GM21381 (cell line): ENCODE measurements around the gene EREG.
"Not testable (repeated sequence)": the region's sequence is repeated elsewhere in the genome, so short reads cannot be mapped to it uniquely, and the experiment has no call there.

ENCODE experiments used
- ATAC-seq: cut with Tn5 transposase; IDR thresholded peaks from one replicate; pipeline ENCODE4 v1.9.1; 2021; ENCODE audit warnings: mild to moderate bottlenecking, moderate library complexity; ENCODE audit not compliant: unreplicated experiment

EREG gene

DNA sequence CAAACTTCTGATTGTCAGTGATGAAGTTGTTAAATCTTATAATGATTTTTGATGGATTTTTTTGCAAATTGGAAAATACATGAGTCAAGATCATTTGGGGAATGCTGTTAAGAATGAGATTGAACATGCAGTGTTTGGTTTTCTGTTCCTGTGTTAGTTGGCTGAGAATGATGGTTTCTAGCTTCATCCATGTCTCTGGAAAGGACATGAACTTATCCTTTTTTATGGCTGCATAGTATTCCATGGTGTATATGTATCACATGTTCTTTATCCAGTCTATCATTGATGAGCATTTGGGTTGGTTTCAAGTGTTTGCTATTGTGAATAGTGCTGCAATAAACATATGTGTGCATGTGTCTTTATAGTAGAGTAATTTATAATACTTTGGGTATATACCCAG is 24.5 kb upstream of the EREG start:
- ATAC-seq = not testable (repeated sequence)

DNA sequence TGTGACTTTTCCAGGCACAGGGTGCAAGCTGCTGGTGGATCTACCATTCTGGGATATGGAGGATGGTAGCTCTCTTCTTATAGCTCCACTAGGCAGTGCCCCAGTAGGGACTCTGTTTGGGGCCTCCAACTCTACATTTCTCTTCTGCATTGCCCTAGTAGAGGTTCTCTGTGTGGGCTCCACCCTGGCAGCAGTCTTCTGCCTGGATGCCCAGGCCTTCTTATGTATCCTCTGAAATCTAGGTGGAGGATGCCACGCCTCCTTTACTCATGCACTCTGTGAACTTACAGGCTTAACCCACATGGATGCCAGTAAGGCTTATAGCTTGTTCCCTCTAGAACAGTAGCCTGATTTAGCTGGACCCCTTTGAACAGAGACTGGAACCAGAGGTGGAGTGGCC is 20.9 kb upstream of the EREG start:
- ATAC-seq = no peak

DNA sequence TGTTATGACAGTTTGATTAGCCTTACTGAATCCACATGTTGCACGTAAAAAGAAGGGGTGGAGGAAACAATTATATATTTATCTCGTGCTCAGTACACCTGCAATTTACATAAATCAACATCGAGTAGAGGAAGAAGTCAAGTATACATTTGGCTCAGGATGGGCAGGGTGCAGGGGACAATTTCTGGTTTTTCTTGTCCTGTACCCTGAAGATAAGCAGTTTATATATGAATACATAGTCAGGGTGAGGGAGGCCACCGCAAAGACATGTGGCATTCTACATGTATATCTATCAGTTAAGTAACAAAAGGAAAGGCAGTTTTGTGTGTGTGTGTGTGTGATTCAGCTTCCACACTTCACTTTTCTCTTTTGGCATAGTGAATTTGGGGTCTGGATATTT is 11.1 kb upstream of the EREG start:
- ATAC-seq = no peak

DNA sequence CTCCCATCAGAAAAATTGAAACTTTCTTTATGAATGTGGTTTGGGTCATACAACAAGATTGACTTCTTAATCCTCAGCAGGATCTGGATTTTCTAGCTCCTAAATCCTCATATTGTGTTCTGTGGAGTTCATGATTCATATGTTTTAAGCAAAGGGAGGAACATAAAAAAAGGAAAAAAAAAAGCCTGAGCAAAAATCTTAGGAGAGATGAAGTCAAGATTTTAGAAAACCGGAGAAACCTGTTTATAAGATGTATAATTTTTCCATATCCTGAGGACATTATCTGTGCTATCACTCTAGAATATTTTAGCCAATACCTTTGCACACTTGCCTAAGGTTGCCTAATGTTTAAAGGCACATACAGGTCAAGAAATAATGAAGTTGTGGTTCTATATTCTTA is 7.0 kb upstream of the EREG start:
- no peak for ATAC-seq

DNA sequence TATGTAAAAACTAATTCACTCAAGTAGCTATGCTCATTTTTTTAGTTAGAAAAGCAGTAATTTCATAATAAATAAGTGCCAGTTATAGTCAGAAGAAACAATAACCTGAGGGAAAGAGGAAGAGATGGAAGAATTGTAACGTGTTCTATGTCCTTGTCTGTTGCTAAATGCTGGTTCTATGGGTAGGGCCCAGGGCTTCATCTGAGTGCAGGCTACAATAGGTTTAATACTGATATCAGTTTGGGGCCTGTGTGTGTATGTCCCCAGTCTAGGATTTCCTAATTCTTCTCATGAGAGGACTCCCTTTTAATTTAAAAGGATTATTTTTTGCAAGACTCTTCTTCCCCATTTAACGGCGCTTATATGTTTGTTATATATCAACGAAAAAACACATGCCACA is 3.3 kb upstream of the EREG start:
- no peak for ATAC-seq

DNA sequence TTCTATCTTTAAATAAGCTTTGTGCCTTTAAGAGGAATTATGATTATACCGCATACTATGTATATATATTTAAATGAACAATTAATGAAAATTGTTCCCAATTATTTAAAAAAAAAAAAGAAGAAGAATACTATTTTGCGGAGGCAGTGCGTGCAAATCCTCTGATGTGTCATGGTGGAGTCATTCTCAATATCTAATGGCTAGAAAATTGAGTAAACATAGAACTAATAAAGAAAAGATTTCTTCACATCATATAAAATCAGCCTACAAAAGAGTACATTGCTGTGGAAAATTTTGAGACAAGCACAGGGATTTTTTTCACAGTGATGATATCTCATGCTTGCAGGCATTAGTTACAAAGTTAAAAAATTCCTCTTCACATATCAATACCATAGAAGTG is 2.6 kb upstream of the EREG start:
- no peak for ATAC-seq

DNA sequence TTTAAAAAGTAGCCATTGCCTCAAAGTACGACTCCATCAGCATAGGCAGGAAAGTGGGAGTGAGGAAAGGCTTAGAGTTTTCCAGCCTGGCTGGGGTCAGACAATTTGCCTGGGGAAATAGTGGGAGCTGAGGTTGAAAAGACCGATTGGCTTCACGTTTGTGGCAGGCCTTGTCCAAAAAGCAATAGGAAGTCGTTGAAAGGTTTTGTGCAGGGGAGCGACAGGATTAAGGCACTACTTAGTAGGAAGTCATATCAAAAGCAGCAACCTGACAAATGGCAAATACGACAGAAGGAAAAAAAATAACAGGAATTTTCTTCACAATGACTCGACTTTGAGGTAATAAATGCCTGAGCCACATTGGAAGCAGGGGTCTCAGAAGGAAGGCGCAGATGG is 691 bp upstream of the EREG start:
- ATAC-seq = no peak

DNA sequence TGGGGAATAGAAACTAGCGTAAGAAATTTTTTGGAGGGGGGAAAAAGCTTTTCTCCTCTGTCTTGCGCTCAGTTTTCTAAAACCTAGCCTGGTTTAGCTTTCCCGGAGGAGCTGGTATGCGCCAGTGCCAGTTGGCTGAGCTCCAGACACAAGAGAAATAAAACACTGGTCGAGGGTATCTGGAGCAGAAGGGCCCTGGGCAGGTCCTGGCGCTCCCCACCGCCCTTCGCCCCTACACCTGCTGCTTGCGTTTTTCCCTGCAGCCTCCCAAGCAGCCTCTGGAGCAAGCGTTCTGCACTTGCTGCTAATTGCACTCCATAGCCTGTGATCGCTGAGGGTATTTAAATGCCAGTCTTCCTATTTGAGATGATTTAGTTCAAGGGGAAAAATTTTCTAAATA is 816 bp downstream of the EREG start:
- ATAC-seq = no peak

DNA sequence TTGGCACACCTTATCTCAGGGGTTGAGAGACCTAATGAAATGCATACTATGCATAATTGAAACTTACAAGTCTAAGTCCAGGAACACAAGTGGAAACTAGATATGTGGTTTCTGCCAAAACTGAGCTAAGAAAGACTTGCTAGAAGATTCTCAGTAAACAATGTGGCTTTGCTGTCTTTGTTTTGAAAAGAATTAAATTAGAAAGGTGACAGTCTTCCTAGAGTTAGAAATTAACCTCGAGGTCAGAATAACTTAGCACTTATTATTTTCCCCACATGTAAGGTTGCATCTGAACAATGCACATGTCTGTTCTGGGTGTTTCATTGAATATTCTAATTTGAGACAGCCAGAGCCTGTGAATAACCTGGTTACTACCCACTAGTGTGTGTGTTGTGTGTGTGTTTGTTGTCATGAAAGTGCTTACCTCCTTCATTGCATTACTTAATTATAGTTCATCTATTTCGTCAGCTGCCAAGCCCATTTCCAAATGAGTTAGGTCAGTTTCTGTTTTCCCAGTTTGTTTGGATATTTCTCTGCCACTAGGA is 1.5 kb downstream of the EREG start:
- ATAC-seq = peak; percentile 53

DNA sequence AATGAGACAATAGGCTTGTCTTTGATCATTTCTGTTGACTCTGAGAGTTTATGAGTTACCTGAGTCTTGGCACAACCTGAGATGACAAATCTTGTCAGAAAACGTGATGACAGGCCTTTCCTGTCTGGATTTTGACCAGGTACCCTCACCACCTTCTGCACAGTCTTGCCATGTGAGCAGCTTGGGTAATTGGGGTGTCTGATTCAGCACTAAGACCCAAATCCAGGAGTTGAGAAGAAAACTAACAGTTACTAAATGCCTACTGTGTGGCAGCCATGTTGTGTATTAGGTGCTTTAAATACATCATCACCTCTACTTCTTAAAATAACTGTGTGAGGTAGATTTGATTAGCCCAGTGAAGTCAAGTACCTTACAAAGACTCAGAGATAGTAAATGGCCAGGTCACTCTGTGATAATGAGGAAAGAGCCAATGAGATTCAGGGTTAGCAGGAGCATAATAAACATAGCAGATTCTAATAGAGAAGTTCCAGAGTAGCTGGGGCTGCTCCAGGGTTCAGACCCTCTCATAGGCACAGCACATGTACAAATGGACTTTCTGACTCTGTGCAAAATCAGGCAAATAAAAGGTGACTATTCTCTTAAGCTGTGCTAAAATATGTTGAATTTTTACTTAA is 2.8 kb downstream of the EREG start:
- no peak for ATAC-seq

DNA sequence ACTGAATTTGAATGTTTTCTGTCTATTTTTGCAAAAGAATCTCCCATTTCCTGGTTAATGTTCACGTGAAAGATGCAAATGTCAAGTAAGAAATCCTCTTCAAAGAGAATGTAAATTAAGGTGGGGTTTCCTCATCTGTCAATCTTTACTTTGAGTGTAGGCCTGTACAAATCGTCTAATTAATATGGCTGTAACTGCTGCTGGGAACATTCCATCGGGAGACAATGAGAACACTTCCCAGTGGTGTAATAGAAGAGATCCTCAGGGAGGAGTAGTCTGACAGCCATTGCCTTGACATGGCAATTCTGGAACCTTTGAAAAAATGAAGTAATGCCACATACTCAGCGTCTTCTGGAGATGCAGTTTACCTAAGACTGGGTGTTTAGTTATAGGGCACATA is 3.7 kb downstream of the EREG start:
- no peak for ATAC-seq

DNA sequence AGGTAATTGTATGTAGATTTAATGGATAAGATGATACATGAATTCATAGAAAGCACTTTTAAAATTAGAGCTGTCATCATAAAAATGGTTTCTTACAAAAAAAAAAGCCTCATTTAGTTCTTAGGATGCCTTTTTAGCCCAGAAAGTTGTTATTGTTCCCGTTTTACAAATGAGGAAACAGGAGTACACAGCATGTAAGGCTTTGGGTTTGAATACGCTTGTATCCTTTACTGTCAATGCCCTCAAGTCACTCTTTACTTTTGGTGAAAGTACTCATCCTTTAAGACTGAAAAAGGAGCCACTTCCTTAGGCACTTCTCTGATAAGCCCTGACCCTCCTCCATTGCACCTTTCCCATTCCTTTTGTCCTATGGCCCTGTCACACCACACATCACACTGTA is 4.9 kb downstream of the EREG start:
- no peak for ATAC-seq

DNA sequence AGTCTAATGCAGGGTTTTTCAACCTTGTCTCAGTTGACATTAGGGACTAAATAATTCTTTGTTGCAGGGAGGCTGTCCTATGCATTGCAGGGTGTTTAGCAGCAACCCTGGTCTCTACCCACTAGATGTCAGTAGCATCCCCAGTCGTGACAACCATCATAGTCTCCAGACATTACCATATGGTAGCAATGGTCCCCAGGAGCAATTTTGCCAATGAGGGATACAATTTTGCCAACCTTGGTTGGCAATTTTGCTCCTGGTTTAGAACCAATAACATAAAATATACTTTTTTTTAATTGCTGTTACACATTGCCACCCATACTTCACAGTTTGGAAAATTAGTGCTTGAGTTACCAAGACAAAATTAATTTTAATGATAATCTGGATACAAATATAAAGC is 6.0 kb downstream of the EREG start:
- ATAC-seq = peak; percentile 61

DNA sequence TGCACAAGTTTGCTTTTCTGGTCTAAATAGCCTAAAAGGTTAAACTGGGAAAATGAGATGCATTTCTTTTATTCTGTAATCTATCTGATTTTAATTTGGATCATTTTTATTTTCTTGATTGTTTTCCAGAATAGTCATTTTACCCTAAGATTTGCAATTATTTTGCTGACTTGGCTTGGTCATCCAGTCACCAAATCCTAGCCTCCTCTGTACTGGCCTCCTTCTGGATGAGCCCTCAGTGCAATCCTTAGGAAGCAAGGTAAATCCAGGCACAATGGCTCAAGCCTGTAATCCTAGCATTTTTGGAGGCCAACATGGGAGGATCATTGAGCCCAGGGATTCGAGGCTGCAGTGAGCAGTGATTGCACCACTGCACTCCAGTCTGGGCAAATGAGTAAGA is 9.2 kb downstream of the EREG start:
- ATAC-seq = no peak

DNA sequence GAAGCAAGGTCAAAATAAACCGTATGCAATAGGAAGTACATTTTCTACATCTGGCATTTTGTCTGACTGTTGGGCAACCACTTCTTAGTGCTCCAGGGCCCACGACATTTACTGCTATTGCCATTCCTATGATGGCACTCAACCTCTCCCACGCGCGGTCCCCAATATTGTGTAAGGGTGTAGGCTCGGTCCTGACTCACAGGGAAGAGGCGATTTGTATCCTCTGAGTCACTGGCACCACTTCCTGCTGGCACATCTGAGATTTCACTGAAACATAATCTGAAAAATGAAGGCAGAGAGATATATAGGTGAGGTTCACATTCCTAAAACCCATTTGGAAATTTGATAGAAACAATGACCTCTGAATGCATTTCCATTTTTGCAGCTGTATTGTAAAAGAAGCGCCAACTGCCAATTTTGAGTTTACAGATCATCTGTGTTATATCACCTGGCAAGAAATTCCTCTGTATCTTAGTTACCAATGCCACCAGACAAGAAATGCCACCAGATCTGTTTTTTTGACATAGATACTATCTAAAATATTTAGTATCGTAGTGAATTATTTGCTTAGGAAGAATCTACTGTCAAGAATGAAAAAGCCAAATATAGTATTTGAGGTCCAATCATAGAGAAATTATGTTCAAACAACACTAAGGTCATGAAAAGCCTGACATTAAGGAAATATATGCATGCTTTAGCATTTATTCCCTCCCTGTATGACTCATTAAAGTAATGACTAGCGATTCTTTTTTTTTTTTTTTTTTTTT is 9.8 kb downstream of the EREG start:
- no peak for ATAC-seq

DNA sequence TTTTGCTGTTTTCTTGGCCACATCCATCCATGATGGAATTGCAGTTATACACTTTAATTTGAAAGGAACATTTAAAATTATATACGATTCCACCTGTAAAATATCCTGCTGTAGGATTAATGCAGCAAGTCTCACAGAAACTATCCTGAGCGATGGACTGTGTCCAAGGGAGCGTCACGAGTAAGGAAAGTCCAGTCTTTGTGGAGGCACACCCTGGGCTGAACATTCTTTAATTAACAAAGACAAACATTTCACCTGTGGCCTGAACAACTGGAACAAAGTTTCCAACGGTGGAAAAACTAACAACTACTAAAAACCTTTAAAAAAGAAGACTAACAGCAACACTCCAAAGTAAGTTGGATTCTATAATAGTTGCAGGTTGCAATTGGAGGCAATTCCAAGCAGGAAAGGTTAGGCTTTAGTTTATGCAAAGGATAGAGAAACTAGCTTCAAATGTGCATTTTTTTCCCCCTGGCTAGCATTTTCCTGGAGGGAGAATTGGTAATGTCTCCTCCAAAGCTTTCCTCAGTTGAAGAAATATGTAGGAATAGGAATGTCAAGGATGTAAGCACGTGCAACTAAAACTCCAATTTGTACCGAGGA is 11.0 kb downstream of the EREG start:
- no peak for ATAC-seq

DNA sequence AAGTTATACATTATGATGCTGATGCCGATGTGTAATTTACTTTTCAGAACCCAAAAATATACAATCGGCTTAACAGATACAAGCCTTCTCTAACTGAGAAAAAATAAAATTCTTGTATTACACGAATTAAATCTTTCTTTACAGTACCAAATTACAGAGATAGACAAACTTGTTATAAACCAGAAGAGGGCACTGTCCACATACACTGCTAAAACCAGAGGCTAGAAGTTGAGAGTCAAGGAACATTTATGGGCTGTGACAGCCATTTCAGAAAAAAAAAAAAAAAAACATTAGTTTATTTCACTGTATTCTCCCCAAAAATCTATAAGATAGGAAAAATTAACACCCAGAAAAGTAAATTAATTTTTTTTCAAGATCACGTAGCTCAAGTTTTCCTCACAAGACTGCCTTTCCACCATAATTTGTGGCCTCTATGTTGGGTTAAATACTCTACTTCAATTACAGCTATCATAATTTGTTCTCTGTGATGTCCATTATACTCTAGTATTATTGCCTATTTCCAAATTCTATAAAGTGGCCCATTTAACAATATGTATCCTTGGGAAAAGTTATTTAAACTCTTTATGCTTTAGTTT is 12.0 kb downstream of the EREG start:
- ATAC-seq = peak; percentile 77

DNA sequence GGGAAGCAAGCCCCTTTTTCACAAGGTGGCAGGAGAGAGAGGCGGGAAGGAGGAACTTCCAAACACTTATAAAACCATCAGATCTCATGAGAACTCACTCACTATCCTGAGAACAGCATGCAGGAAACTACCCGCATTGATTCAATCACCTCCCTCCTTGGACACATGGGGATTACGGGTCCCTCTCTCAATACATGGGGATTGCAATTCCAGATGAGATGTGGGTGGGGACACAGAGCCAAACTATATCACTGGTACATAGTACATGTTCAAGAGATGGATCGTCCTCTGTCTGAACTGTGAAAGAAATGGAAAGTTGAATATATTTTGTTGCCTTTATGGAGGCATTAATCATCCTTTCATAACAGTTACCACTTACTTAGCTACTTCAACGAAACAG is 12.8 kb downstream of the EREG start:
- no peak for ATAC-seq

DNA sequence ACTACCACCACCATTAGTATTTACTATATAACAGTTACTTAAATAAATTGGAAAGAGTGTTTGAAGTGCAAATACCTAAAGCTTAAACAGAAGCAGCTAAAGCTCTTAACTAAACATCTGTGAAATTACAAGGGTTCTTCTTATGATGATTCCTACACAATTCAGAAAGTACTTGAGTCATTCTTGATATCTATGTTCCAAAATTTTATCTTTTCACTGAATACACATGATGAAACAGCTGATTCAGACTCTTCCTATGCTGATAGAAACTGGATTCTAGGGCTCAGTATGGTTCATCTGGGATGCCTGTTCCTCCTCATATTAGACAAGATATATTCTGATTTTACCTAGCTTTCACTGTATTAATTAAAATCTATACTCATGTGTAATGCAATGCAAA is 13.6 kb downstream of the EREG start:
- no peak for ATAC-seq

DNA sequence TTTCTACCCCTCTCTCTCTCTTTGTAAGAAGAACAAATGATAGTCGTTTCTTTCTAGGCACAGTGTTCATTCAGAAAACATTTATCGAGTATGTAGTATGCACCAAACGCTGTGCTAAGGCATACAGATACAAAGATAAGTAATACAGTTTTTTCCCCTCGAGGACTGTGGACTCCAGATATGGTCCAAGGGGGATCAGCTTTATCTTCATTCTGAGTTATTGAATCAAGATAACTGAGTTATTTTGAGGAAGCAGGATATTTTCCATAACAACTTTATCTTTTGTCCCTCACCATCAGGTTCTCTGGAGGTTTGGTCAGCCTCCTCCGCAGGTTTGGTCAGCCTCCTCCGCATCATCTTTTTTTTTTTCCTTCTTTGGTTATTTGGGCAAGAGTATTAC is 15.0 kb downstream of the EREG start:
- no peak for ATAC-seq

DNA sequence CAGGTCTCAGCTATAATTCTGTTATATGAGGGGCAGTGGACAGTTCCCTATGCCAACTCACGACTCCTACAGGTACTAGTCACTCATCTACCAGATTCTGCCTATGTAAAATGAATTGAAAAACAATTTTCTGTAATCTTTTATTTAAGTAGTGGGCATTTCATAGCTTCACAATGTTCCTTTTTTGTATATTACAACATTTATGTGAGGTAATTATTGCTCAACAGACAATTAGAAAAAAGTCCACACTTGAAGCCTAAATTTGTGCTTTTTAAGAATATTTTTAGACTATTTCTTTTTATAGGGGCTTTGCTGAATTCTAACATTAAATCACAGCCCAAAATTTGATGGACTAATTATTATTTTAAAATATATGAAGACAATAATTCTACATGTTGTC is 20.4 kb downstream of the EREG start:
- no peak for ATAC-seq

DNA sequence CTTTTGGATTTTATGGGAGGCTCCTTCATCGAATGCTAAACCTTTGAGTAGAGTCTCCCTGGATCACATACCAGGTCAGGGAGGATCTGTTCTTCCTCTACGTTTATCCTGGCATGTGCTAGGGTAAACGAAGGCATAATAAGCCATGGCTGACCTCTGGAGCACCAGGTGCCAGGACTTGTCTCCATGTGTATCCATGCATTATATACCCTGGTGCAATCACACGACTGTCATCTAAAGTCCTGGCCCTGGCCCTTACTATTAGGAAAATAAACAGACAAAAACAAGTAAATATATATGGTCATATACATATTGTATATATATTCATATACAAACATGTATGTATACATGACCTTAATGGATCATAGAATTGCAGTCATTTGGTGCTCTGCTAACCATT is 21.2 kb downstream of the EREG start:
- ATAC-seq = no peak
